Kidney (tissue), 14 donors: Measurements from ENCODE around the gene SC5D. TPM values are rescaled to one million over a fixed set of nuclear protein-coding genes. Genes with fewer than 3 reads are reported as not detected.

Experiments used
- DNase-seq, 5 donors: peaks; one replicate each; pipeline ENCODE4 v3.0.0-alpha.2; 2013 to 2020
- FAIRE-seq: peaks from 2 replicates; lab custom pipeline; 2012; peaks lifted over from hg19 to GRCh38; lab: Jason Lieb, UNC
- H3K27ac ChIP-seq, 2 donors: one replicate each; pipeline ENCODE4 v1.7.0; 2013; ENCODE audit warnings: low read depth in 2 of 2, low read length in 2 of 2, inconsistent platforms in 1 of 2
- H3K27me3 ChIP-seq: one replicate; pipeline ENCODE4 v1.7.1; 2013; ENCODE audit warnings: low read length, inconsistent platforms; ENCODE audit not compliant: control insufficient read depth, insufficient read depth
- H3K36me3 ChIP-seq, 3 donors: one replicate each; pipeline versions ENCODE4 v1.7.0 to v1.7.1; 2013; ENCODE audit warnings: low read length in 3 of 3, control low read depth in 1 of 3, inconsistent platforms in 1 of 3; ENCODE audit not compliant: insufficient read depth in 3 of 3, control insufficient read depth in 2 of 3
- H3K4me1 ChIP-seq, 3 donors: one replicate each; pipeline versions ENCODE4 v1.7.0 to v1.7.1; 2013; ENCODE audit warnings: low read length in 3 of 3, inconsistent platforms in 1 of 3, low read depth in 1 of 3; ENCODE audit not compliant: control insufficient read depth in 2 of 3, insufficient read depth in 2 of 3
- H3K4me3 ChIP-seq, 3 donors: one replicate each; pipeline versions ENCODE4 v1.7.0 to v1.8.1; 2013; ENCODE audit warnings: low read length in 3 of 3, control low read depth in 1 of 3, inconsistent platforms in 1 of 3
- H3K9ac ChIP-seq, 3 donors: one replicate each; pipeline versions ENCODE4 v1.7.0 to v1.7.1; 2013; ENCODE audit warnings: low read length in 3 of 3, control low read depth in 1 of 3, inconsistent platforms in 1 of 3
- H3K9me3 ChIP-seq, 3 donors: one replicate each; pipeline versions ENCODE4 v1.7.0 to v1.7.1; 2013; ENCODE audit warnings: low read length in 3 of 3, control low read depth in 1 of 3, inconsistent platforms in 1 of 3; ENCODE audit not compliant: control insufficient read depth in 2 of 3, insufficient read depth in 1 of 3
- CTCF ChIP-seq: IDR thresholded peaks from 3 replicates; pipeline ENCODE4 v1.5.1; 2012; ENCODE audit warnings: mild to moderate bottlenecking, moderate library complexity, borderline replicate concordance; ENCODE audit not compliant: insufficient read depth; ENCODE audit errors: extremely low read depth
- intact Hi-C: fragments of 100-400 bp; cut with DNase I; formaldehyde crosslinking; loops from one replicate; pipeline ENCODE4 v1.11.1; 2022
- polyA plus RNA-seq: library from polyadenylated mRNA; stranded (reverse); fragments of 350-450 nt; fragmentation: Illumina TruSeq; extraction: RNeasy Lipid Tissue Mini Kit (QIAGEN cat#74804); gene quantifications from one replicate; pipeline ENCODE4 v1.2.3, GENCODE V29; 2014; ENCODE audit warnings: low read depth, low replicate concordance; ENCODE audit not compliant: insufficient read depth
- total RNA-seq: library from RNA; stranded (reverse); fragmentation: NEBNext Ultra II Directional; extraction: Animal tissue kit (Norgen Biotek cat#: 25700); gene quantifications from one replicate; pipeline ENCODE4 v1.2.1, GENCODE V29; 2021
- donor health status: control.
- donor health status: control.
- donor health status: control.
- donor health status: control.
- donor health status: control.
- donor health status: DM: yes; HTN: yes; CAD: no.
- donor health status: Normal renal cell carcinoma (clear cell type).

Gene SC5D
- total and polyA plus RNA-seq, 2 donors from 2014 or later, result 26.6 to 43.3 TPM

- intact Hi-C loops, result no loop called here
- TF ChIP-seq CTCF, result no peak
- H3K9me3 ChIP-seq, result no peaks in the 10 kb centered on the region
- peak overlapping the region; percentile 74 to 99 (median 91) for H3K4me3 ChIP-seq
- no peaks in the 10 kb centered on the region for H3K27me3 ChIP-seq
- H3K36me3 ChIP-seq, result peaks cover 0 to 3% (median 0%) of the 10 kb centered on the region in 3 donors
- peaks cover 0 to 4% (median 0%) of the 10 kb centered on the region in 3 donors for H3K4me1 ChIP-seq
- H3K9ac ChIP-seq, result peak overlapping the region; percentile 41 to 96 (median 95)
- FAIRE-seq, result no peak
- peak overlapping the region; percentile 93 for H3K27ac ChIP-seq
- no peak for DNase-seq
Measured at GRCh38 chr11:121291896-121292494, 576 bp upstream of the SC5D start.

- Histone ChIP-seq H3K4me1 (peaks cover 0 to 4% (median 0%) of the 10 kb centered on the region in 3 donors), H3K4me3 (peak overlapping the region; percentile 62 to 92 (median 91)), H3K27ac (peak overlapping the region; percentile 93), H3K36me3 (peaks cover 0 to 3% (median 0%) of the 10 kb centered on the region in 3 donors), H3K9ac (peak overlapping the region; percentile 31 to 92 (median 88)), H3K9me3 (no peaks in the 10 kb centered on the region), H3K27me3 (no peaks in the 10 kb centered on the region)
- no peak for DNase-seq
- FAIRE-seq, result no peak
- intact Hi-C loops, result no loop called here
- no peak for TF ChIP-seq CTCF
Measured at GRCh38 chr11:121293288-121293594, 670 bp downstream of the SC5D start.

DNA sequence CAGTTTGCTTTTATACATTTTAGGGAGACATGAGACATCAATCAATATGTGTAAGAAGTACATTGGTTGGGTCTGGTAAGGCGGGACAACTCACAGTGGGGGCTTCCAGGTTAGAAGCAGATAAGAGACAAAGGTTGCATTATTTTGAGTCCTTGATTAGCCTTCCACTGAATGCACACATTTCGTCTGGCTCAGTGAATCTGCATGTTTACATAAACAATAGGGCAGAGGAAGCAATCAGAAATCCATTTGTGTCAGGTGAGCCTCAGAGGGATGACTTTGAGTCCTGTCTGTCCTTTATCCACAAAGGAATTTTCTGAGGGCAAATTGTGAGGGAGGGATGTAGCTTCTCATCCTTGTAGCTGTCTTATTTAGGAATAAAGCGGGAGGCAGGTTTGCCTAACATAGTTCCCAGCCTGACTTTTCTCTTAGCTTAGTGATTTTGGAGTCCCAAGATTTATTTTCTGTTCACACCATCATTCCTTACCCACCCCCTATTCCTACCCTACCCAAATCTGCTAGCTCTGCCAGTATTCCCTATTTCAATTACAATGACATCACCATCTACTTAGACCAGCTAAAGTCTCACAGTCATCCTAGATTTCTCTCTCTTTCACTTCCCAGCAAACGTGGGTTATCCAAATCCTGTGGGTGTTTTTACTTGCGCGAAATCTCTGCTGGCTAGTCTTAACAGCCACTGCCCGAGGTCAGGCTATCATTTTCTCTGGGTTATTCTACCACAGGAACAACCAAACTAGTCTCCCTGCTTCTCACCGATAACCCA, 2.9 kb downstream of the SC5D start:
- peaks cover 0 to 3% (median 0%) of the 10 kb centered on the region in 3 donors for H3K36me3 ChIP-seq
- intact Hi-C loops, result no loop called here
- H3K4me1 ChIP-seq, result peaks cover 0 to 4% (median 0%) of the 10 kb centered on the region in 3 donors
- no peak for TF ChIP-seq CTCF
- no peak overlapping the region for H3K4me3 ChIP-seq
- no peak overlapping the region for H3K9ac ChIP-seq
- no peaks in the 10 kb centered on the region for H3K27me3 ChIP-seq
- no peak for FAIRE-seq
- no peak for DNase-seq
- H3K27ac ChIP-seq, result no peak overlapping the region
- no peaks in the 10 kb centered on the region for H3K9me3 ChIP-seq
